Mesothelial cell of epicardium (in vitro differentiated cells): Measurements from ENCODE around the gene SMTN. TPM values are rescaled to one million over a fixed set of nuclear protein-coding genes. Genes with fewer than 3 reads are reported as not detected.

Experiments
- DNase-seq, 2 experiments: peaks; one replicate each; pipeline ENCODE4 v3.0.0; 2021; ENCODE audit warnings: low spot score in 2 of 2; ENCODE audit not compliant: unreplicated experiment in 2 of 2
- H3K27ac Mint-ChIP-seq: 2 replicates; pipeline ENCODE4 v1.8.0; 2021; ENCODE audit warnings: mixed read lengths
- H3K27me3 Mint-ChIP-seq: 2 replicates; pipeline ENCODE4 v1.8.0; 2021; ENCODE audit warnings: low read depth, mixed read lengths
- H3K36me3 Mint-ChIP-seq: 2 replicates; pipeline ENCODE4 v1.8.0; 2021; ENCODE audit warnings: mixed read lengths
- H3K4me1 Mint-ChIP-seq: 2 replicates; pipeline ENCODE4 v1.8.0; 2021; ENCODE audit warnings: mixed read lengths
- H3K4me3 Mint-ChIP-seq: 2 replicates; pipeline ENCODE4 v1.8.0; 2021; ENCODE audit warnings: mild to moderate bottlenecking, moderate library complexity, mixed read lengths
- H3K9me3 Mint-ChIP-seq: 2 replicates; pipeline ENCODE4 v1.8.0; 2021; ENCODE audit warnings: mixed read lengths
- total RNA-seq: library from RNA; stranded (reverse); gene quantifications from 3 replicates; pipeline ENCODE4 v1.2.1, GENCODE V29; 2021
- TF ChIP-seq, protein P1 (sequence below): fragments of 200-600 bp; sonication (generic); IDR thresholded peaks from one replicate; pipeline ENCODE4 v1.5.0; 2021; ENCODE audit warnings: antibody characterized with exemption; ENCODE audit not compliant: unreplicated experiment

SMTN gene
- total RNA-seq, 1 donor from 2014 or later = 67.0 TPM

DNA sequence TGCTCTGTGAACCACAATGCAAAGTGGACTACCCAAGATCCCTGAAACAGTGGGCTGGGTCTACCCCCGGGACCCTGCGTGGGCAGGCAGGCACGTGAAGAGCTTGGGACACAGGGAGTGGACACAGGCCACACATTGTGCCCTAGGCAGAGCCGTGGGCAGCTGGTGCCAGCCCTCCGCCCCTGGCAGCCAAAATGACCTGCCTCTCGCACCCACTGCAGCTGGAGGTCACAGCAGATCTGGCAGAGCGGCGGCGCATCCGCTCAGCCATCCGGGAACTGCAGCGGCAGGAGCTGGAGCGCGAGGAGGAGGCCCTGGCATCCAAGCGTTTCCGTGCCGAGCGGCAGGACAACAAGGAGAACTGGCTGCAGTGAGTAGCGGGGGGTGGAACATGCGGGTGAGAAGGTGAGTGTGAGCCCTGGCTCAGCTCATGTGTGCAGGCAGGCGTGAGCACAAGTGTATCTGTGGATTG lies 6.7 kb downstream of the SMTN start:
- TF ChIP-seq, protein P1, sequence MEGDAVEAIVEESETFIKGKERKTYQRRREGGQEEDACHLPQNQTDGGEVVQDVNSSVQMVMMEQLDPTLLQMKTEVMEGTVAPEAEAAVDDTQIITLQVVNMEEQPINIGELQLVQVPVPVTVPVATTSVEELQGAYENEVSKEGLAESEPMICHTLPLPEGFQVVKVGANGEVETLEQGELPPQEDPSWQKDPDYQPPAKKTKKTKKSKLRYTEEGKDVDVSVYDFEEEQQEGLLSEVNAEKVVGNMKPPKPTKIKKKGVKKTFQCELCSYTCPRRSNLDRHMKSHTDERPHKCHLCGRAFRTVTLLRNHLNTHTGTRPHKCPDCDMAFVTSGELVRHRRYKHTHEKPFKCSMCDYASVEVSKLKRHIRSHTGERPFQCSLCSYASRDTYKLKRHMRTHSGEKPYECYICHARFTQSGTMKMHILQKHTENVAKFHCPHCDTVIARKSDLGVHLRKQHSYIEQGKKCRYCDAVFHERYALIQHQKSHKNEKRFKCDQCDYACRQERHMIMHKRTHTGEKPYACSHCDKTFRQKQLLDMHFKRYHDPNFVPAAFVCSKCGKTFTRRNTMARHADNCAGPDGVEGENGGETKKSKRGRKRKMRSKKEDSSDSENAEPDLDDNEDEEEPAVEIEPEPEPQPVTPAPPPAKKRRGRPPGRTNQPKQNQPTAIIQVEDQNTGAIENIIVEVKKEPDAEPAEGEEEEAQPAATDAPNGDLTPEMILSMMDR = no peak
- no peak for DNase-seq
- Mint-ChIP-seq H3K4me1 (peaks cover 17% of the 10 kb centered on the region), H3K27ac (no peak overlapping the region), H3K36me3 (peaks cover 2% of the 10 kb centered on the region), H3K27me3 (no peaks in the 10 kb centered on the region), H3K9me3 (no peaks in the 10 kb centered on the region), H3K4me3 (no peak overlapping the region)

DNA sequence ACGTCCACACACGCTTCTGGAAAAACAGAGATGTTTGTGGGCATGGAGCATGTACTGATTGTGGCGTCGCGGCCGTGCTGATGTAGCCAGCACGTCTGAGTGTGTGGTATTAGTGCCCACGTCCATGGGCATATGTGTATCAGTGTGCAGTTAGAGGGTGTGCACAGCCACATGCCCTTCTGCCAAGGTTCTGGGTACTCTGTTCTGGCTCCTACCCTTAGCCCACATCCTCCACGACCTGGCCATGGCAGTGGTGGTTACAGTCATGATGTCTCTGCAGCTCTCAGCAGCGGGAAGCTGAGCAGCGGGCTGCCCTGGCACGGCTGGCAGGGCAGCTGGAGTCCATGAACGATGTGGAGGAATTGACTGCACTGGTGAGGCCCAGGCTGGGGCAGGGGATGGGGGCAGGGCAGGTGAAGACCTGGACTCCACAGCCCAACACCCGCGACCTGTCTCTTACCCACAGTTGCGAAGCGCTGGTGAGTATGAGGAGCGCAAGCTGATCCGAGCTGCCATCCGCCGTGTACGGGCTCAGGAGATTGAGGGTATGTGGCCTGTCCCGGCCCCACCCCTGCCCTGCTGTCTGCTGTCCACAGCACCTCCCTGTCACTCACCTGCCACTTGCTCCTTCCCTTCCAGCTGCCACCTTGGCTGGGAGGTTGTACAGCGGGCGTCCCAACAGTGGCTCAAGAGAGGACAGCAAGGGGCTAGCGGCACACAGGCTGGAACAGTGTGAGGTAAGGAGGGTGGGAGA lies 7.3 kb downstream of the SMTN start:
- H3K27ac Mint-ChIP-seq = no peak overlapping the region

DNA sequence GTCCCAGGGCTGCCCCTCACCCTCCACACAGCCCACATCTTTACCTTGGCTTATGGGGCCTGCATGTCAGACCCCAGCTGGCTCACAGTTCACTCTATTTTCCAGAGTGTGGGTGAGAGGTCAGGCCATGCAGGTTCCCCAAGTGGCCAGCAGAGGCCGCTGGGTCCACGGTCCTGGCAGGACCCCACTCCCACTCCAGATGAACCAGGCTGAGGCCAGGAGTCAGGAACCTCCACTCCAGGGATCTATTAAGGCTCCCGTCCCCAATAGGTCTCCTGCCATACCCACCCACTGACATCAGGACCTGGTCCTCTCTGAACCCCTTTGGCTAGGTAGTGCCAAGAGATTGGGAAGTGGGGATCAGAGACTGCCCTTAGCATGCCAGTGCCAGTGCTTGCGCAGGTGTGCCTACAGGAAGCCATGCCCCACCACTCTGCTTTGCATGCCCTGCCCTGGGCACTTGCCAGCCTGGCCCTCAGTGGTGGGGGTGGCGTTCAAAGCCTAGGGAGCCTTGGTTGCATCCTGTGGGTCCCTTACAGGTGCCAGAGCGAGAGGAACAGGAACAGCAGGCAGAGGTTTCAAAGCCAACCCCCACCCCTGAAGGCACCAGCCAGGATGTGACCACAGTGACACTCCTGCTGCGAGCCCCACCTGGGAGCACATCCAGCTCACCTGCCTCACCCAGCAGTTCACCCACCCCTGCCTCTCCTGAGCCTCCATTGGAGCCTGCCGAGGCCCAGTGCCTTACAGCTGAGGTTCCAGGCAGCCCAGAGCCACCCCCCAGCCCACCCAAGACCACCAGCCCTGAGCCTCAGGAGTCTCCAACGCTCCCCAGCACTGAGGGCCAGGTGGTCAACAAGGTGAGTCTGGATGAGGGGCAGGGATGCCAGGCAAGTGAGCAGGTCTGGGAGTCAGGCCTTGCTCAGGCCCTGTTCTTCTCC lies 8.3 kb downstream of the SMTN start:
- Mint-ChIP-seq H3K4me1 (peaks cover 2% of the 10 kb centered on the region), H3K27ac (no peak overlapping the region), H3K27me3 (no peaks in the 10 kb centered on the region), H3K36me3 (peaks cover 2% of the 10 kb centered on the region), H3K9me3 (no peaks in the 10 kb centered on the region), H3K4me3 (no peak overlapping the region)
- TF ChIP-seq, protein P1 = peak; percentile 47
- DNase-seq = no peak

More for the DNA sequence above, 7.3 kb downstream of the SMTN start:
- Mint-ChIP-seq H3K36me3 (peaks cover 2% of the 10 kb centered on the region), H3K9me3 (no peaks in the 10 kb centered on the region), H3K4me3 (no peak overlapping the region), H3K4me1 (peaks cover 12% of the 10 kb centered on the region), H3K27me3 (no peaks in the 10 kb centered on the region)
- DNase-seq = no peak
- TF ChIP-seq, protein P1 = no peak

DNA sequence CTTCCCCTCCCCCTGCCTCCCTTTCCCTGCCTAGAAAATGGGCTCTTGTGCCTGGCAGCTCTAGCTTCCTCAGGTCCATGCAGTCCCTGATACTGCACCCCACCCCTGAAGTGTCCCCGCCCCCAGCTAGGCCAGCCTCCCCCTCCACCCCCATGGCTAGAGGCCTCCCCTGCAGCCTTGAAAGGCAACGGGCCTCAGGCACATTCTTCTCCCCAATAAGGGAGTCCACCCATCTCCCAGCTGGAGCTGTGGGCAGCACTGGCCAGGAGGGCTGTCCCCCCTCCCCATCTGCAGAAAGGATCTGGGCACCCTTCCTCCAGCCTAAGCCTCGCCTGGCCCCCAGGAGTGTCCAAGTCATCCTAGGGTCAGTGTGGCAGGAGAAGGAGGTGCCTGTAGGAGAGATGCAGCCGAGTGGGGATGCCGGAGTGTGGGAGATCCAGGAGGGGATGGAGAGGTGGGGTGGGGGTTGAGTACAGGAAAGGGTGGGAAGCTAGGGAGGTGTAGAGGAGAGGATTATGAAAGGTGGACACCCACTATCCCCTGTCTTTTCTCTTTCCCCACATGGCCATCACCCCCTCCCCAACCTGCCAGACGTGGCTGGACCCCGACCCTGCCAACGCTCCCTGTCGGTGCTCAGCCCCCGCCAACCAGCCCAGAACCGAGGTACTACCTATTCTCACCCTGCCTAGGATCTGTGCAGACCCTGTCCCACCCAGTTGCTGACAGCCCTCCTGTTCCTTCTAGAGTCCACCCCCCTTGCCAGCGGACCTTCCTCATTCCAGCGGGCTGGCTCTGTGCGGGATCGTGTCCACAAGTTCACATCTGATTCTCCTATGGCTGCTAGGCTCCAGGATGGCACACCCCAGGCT lies 9.3 kb downstream of the SMTN start:
- Mint-ChIP-seq H3K27ac (no peak overlapping the region), H3K4me3 (no peak overlapping the region), H3K9me3 (no peaks in the 10 kb centered on the region), H3K27me3 (no peaks in the 10 kb centered on the region), H3K36me3 (peaks cover 11% of the 10 kb centered on the region), H3K4me1 (no peaks in the 10 kb centered on the region)
- DNase-seq = no peak
- TF ChIP-seq, protein P1 = no peak
